Measurements from ENCODE around the gene GCAT. TPM values are rescaled to one million over a fixed set of nuclear protein-coding genes. Genes with fewer than 3 reads are reported as not detected.
A peak's percentile ranks its signal among the peaks of the same experiment; 100 is the strongest.

GCAT gene
- total and polyA plus RNA-seq, 2 of the 13 experiments (the other 11 are each of a cell fraction or from before 2014, with no cell fraction given), result 28.0 to 50.3 TPM

- TF ChIP-seq SNAPC4 (CRISPR knock-in tag; IDR thresholded peaks at IDR 0.05), result no peak
- peak; percentile 94 for TF ChIP-seq SRSF4 (IDR thresholded peaks at IDR 0.05; ENCODE audit: low read depth, low read length, poor library complexity, severe bottlenecking)
- TF ChIP-seq HNRNPUL1 (IDR thresholded peaks at IDR 0.05; ENCODE audit: low read depth, low read length), result no peak
- no peak for TF ChIP-seq EP300 (IDR thresholded peaks at IDR 0.05; ENCODE audit: low read depth in 2 of 2, low read length in 2 of 2)
- TF ChIP-seq EP300 (CRISPR knock-in tag; IDR thresholded peaks at IDR 0.05; ENCODE audit: borderline replicate concordance), result no peak
- no peak for TF ChIP-seq ZNF644 (CRISPR knock-in tag; IDR thresholded peaks at IDR 0.05; ENCODE audit: low read depth)
- TF ChIP-seq SSRP1 (CRISPR knock-in tag; IDR thresholded peaks at IDR 0.05), result no peak
- no peak for TF ChIP-seq MATR3 (CRISPR knock-in tag; IDR thresholded peaks at IDR 0.05)
- TF ChIP-seq ZNF468 (CRISPR knock-in tag; IDR thresholded peaks at IDR 0.05), result no peak
- TF ChIP-seq WIZ (CRISPR knock-in tag; IDR thresholded peaks at IDR 0.05), result no peak
- peak; percentile 95 for TF ChIP-seq KDM2A (CRISPR knock-in tag; IDR thresholded peaks at IDR 0.05; ENCODE audit: borderline replicate concordance, low read depth)
- TF ChIP-seq FIP1L1 (IDR thresholded peaks at IDR 0.05; ENCODE audit: borderline replicate concordance, insufficient read depth, low read depth, low read length), result 0 out of 2 replicates have a peak, but pooled peaks have one; percentile 21
- TF ChIP-seq ZNF274 (CRISPR knock-in tag; IDR thresholded peaks at IDR 0.05), result no peak
- TF ChIP-seq ELK4 (CRISPR knock-in tag; IDR thresholded peaks at IDR 0.05; ENCODE audit: borderline replicate concordance), result no peak
- no peak; the same call in 1 of the 2 replicates for TF ChIP-seq GMEB2 (CRISPR knock-in tag; IDR thresholded peaks at IDR 0.05; ENCODE audit: low read depth)
- no peak for TF ChIP-seq HMGA1 (CRISPR knock-in tag; conservative IDR thresholded peaks at IDR 0.05)
- TF ChIP-seq CREM (IDR thresholded peaks at IDR 0.05), result peak; percentile 42; the same call in 1 of the 2 replicates
- no peak for TF ChIP-seq CREM (CRISPR knock-in tag; IDR thresholded peaks at IDR 0.05)
- TF ChIP-seq MNT (IDR thresholded peaks at IDR 0.05), result peak; percentile 64
- TF ChIP-seq ZNF549 (CRISPR knock-in tag; IDR thresholded peaks at IDR 0.05), result no peak
- TF ChIP-seq ARNT2 (CRISPR knock-in tag; IDR thresholded peaks at IDR 0.05; ENCODE audit: low read depth), result no peak
Observed at GRCh38 chr22:37807410-37808293, at the start of gene GCAT (continued).
